Forelimb muscle (tissue), 1 donor: ENCODE measurements around the gene OSBPL8. TPM values are rescaled to one million over a fixed set of nuclear protein-coding genes. Genes with fewer than 3 reads are reported as not detected.

ENCODE experiments used
- DNase-seq: peaks from one replicate; pipeline ENCODE4 v3.0.0-alpha.2; 2013; ENCODE audit warnings: low read depth
- polyA plus RNA-seq: library from polyadenylated mRNA; unstranded; fragments of 120-200 nt; gene quantifications from one replicate; pipeline ENCODE4 v1.2.1, GENCODE V29; 2013; ENCODE audit not compliant: insufficient read length

The OSBPL8 gene
- polyA plus RNA-seq, 1 donor, result 26.8 TPM

- DNase-seq, result no peak
Measured at GRCh38 chr12:76470028-76470939, 89.3 kb downstream of the OSBPL8 start.

DNA sequence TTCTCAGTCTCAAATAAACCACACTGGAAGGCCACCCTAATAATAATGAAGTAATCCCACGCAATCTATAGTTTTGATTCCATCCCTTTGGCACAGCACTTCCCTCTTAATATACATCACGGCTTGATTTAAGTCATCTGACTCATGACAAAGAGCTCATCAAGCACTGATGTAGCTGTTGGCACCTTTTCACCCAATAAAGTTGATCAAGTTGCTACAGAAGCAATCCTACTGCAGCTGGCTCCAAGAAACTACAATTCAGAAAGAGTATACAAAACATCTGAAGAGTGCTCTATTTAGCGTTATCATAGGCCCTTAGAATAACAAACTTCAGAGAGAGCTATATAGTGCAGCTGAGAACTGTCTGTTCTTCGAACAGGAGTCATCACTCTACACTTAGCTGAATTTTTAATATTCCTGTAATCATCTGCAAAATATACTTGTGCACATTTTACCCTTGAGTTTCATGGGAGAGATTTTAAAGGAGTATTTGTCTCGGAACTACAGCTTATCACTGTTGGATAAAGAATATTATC, 94.9 kb downstream of the OSBPL8 start:
- DNase-seq, result no peak

DNA sequence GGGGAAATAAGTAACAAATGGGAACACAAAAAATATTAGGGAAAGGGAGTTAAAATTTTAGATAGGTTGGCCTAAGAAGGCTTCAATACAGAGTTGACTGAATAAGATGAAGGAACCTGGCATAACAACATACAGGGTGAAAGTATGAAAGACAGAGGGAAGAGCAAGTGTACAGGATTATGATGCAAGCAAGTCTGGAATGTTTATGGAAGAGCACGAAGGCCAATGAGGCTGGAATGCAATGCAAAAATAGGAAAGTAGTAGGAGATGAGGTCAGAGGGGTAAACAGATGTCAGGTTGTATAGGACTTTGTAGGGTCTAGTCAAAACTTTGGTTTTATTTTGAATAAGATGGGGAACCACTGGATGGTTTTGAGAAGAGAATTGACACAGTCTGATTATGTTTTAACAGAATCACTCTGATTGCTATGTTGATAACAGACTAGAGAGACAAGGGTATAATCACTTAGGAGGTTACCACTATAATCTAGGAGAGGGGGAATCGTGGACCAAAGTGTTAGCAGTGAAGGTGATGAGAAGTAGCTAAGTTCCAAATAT, 96.8 kb downstream of the OSBPL8 start:
- no peak for DNase-seq

DNA sequence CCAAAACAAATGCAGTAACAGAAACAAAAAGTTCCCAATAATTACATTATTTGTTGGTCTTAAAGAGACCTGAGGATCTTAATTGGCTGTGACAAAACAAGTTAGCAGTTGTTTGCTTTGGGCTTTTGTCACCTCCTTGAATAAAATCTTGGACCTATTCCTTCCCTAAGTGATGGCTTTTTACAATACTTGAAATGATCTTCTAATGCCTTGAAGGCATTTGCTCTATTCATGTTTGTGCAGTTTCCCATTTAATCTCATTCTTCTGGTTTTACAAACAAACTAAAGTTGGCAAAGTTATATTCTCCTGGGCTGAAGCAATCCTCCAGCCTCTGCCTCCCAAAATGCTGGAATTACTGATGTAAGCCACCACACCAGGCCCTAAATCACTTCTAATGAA, 98.8 kb downstream of the OSBPL8 start:
- DNase-seq, result no peak

DNA sequence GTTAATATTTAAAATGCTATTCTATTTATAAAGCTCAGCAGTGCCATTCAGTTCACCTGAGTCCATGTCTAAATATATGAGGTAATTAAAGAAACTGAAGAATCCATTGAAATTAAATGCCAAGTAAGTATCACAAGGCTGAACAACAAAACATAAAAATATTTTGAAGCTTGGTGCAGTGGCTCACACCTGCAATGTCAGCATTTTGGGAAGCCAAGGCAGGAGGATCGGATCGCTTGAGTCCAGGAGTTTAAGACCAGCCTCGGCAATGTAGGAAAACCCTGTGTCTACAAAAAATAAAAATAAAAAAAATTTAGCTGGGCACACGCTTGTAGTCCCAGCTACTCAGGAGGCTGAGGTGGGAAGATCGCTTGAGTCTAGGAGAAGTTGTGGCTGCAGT, 101.8 kb downstream of the OSBPL8 start:
- no peak for DNase-seq

DNA sequence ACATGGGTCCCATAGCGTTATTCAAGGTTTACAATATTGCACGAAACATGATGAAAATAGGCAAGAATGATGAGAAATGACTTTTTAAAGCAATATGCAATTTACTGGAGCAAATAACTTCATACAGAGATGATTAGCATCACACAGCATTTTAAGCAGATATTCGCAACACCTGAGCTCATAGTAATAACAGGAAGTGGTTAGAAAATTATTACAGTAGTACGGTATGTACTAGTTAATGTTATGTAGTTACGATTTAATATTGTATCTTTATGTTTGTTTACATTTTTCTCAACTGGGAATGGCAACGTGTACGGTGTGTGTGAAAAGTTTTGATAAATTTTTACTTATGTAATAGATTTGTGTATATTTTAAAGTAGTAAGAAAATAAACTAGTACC, 102.6 kb downstream of the OSBPL8 start:
- no peak for DNase-seq

- peak; percentile 22 for DNase-seq
Measured at GRCh38 chr12:76455582-76456345, 103.8 kb downstream of the OSBPL8 start.

GRCh38 chr12:76451528-76451927, 108.0 kb downstream of the OSBPL8 start:
- no peak for DNase-seq

DNA sequence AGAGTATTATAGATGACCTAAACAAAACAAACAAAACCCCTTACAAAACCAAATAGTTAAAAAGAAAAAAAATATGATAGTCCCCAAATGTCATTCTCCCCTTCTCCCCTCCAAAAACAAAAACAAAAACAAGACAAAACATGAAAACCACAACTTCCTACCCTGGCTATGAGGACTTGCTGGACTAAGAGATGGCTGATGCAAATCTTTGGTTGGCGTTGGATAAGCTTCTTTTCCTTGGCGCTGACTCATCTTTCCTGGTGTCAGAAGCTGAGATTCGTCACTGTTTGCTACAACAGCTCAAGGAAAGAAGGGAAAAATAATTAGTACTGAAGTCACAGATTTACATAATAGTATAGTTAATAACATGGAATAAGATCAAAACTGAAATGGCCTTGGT, 108.9 kb downstream of the OSBPL8 start:
- DNase-seq, result no peak

DNA sequence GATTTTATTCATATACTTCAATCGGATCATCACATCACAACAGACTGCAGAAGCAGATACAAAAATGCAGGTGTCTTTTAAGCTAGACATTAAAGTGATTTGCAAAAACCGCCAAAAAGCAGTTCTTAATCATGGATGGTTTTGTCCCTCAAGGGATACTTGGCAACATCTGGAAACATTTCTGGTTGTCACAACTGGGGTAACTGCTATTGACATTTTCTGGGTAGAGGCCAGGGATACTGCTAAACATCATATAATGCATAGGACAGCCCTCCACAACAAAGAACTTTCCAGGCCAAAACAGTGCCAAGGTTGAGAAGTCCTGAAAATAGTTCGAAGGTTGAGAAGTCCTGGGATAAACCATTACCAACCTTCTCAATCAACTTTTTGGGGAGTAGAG, 109.6 kb downstream of the OSBPL8 start:
- no peak for DNase-seq

GRCh38 chr12:76449583-76449982, 110.0 kb downstream of the OSBPL8 start:
- DNase-seq, result no peak

GRCh38 chr12:76449016-76449415, 110.6 kb downstream of the OSBPL8 start:
- no peak for DNase-seq

DNA sequence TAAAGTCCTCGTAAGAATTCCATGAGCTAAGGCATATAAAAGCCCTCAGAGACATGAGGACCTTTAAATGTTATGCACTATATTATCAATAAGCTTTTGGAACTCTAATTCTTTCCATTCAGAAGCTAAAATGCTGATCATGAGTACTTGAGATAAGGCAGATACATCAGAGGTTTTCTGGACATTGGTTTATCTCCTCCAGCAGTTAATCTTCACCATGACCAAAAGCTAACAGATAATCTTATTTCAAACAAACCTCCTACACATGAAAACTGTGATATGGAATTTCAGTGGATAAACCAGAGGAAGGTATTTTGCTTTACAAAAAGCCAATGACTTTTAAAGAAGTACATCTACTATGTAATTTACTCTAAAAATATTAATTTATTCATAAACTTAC, 113.5 kb downstream of the OSBPL8 start:
- DNase-seq, result no peak

DNA sequence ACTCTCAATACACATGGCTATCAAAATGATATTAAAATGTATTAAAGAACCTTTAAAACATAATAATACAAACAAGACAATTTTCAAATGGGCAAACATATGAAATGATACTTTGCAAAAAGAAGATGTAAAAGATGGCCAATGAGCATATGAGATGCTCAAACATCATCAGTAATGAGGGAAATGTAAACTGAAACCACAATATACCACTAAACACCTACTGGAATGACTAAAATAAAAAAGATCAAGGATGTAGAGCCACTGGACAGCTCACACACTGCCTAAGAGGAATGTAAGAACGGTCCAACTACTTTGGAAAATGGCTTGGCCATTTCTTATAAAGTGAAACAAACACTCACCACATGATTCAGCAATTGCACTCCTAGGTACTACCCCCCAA, 114.1 kb downstream of the OSBPL8 start:
- DNase-seq, result no peak

DNA sequence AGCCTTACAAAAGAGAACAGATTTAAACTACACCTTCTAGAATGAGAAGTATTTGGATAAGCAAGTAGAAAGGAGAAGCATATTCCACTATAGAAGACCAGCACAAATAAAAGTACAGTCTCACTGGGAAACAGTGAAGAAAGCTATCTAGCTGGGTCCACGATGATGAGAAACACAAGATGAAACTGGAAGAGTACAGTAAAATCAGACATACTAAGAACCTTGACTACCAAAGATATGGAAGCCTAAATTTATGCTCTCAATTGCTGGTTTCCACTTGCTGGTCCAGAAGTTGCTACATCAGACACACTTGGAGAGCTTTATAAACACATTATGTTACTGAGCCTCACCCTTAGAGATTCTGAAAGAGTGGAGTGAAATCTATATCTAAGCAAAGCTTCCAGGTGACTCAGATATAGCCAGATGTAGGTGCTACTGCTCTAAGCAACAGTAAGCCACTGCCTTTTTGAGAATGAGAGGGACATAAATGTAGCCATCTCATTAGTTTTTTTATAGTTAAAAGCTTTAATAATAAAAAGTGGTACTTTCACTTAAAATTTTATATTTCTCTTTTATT, 115.1 kb downstream of the OSBPL8 start:
- DNase-seq, result no peak

GRCh38 chr12:76441016-76441415, 118.6 kb downstream of the OSBPL8 start:
- no peak for DNase-seq

DNA sequence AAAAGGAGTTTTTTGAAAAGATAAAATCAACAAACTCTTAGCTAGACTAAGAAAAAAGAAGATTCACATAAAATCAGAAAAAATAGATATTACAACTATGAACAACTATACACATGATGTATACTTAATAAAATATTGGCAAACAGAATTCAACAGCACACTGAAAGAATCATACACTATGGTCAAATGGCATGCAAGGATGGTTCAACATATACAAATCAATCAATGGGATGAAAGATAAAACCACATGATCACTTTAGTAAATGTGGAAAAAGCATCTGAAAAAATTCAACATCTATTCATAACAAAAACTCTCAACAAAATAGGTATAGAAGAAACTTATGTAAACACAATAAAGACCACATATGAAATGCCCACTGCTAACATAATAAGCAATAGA, 126.8 kb downstream of the OSBPL8 start:
- no peak for DNase-seq

DNA sequence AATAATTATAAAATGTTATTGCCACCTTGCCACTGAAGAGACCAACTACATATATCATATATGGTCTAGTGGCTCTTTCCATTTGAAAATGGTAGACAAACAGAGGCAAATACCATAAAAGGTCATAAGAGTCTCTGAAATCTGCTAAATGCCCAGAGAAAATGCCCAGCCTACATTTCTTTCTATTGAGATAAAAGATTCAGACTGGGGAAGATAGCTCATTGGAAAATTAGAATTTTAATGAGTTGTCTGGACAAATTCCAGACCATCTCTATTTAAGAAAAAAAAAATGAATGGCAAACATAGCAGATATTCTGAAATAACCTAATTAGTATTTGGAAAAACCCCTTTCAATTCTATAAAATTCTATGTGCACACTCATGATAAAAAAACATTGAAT, 131.5 kb downstream of the OSBPL8 start:
- no peak for DNase-seq

GRCh38 chr12:76426160-76426559, 133.4 kb downstream of the OSBPL8 start:
- DNase-seq, result no peak

GRCh38 chr12:76424941-76425340, 134.6 kb downstream of the OSBPL8 start:
- no peak for DNase-seq

- no peak for DNase-seq
Measured at GRCh38 chr12:76422543-76423438, 136.8 kb downstream of the OSBPL8 start.
